DND-41 (cell line): Measurements from ENCODE around the gene COX7B2.
A peak's percentile ranks its signal among the peaks of the same experiment; 100 is the strongest.

Source experiments
- ATAC-seq: fragments of 200-7000 bp; cut with Tn5 transposase; 3 replicates; pipeline ENCODE4 v1.9.1; 2021; ENCODE audit warnings: low read depth; ENCODE audit not compliant: insufficient read depth
- DNase-seq: peaks from one replicate; pipeline ENCODE4 v3.0.0-alpha.2; 2020
- H2AFZ ChIP-seq: 2 replicates; pipeline ENCODE4 v1.6.0; 2012; ENCODE audit warnings: low read depth, low read length
- H3K27ac ChIP-seq: 2 replicates; pipeline ENCODE4 v1.5.1; 2012; ENCODE audit warnings: low read length, inconsistent platforms
- H3K27me3 ChIP-seq: fragments of 200-600 bp; sonication (generic); 2 replicates; pipeline ENCODE4 v1.6.0; 2012; ENCODE audit warnings: low read length, mild to moderate bottlenecking, inconsistent platforms; ENCODE audit not compliant: insufficient read depth, poor library complexity
- H3K36me3 ChIP-seq: 2 replicates; pipeline ENCODE4 v1.5.1; 2012; ENCODE audit warnings: low read length, inconsistent platforms; ENCODE audit not compliant: insufficient read depth
- H3K4me1 ChIP-seq: 2 replicates; pipeline ENCODE4 v1.5.1; 2012; ENCODE audit warnings: mild to moderate bottlenecking, low read length; ENCODE audit not compliant: insufficient read depth
- H3K4me2 ChIP-seq: 2 replicates; pipeline ENCODE4 v1.6.0; 2012; ENCODE audit warnings: mild to moderate bottlenecking, moderate library complexity, low read length, inconsistent platforms; ENCODE audit not compliant: insufficient read depth
- H3K4me3 ChIP-seq, 2 experiments: fragments of 200-600 bp in 1 of 2; shearing (Covaris generic) in 1 of 2; 2 replicates each; pipeline ENCODE4 v1.5.1; 2012 to 2016; ENCODE audit warnings: inconsistent platforms in 2 of 2, low read length in 2 of 2, mild to moderate bottlenecking in 2 of 2, low read depth in 1 of 2, moderate library complexity in 1 of 2
- H3K79me2 ChIP-seq: 2 replicates; pipeline ENCODE4 v1.6.0; 2012; ENCODE audit warnings: low read length, inconsistent platforms; ENCODE audit not compliant: insufficient read depth
- H3K9ac ChIP-seq: 2 replicates; pipeline ENCODE4 v1.6.0; 2012; ENCODE audit warnings: low read depth, mild to moderate bottlenecking, inconsistent platforms, low read length, moderate library complexity
- H3K9me3 ChIP-seq: 2 replicates; pipeline ENCODE4 v1.5.1; 2012; ENCODE audit warnings: low read length, moderate library complexity, mild to moderate bottlenecking, inconsistent platforms; ENCODE audit not compliant: insufficient read depth, severe bottlenecking
- H4K20me1 ChIP-seq: 2 replicates; pipeline ENCODE4 v1.6.0; 2012; ENCODE audit warnings: low read length; ENCODE audit not compliant: insufficient read depth
- EZH2 ChIP-seq: IDR thresholded peaks from 3 replicates; pipeline ENCODE4 v1.6.1; 2012; ENCODE audit warnings: borderline replicate concordance, low read depth, mild to moderate bottlenecking, moderate library complexity, low read length, inconsistent platforms; ENCODE audit not compliant: severe bottlenecking
- TF ChIP-seq, protein P1 (sequence below): IDR thresholded peaks from 2 replicates; pipeline ENCODE4 v1.5.1; 2012; ENCODE audit warnings: borderline replicate concordance, low read length, moderate library complexity, mild to moderate bottlenecking; ENCODE audit not compliant: poor library complexity, severe bottlenecking; ENCODE audit errors: extremely low read depth

Gene COX7B2

DNA sequence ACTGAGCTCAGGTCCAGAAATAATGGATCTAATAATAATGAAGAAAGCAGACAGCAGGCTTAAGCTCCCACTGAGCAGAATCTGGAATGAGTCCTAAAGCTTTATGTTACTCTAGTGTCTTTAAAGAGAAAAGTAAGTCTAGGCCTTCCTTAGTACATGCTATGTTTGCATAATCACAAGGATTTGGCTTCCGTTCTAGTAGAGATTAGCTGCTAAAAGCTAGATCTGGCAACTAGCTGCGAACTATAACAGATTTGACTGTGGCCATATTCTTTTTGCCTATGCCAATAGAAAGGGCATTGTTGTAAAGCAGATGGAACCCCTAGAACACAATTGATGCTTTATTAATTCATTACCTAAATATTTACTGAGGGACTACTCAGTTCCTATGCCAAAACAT is 19.0 kb downstream of the COX7B2 start:
- H3K79me2 ChIP-seq, result no peaks in the 10 kb centered on the region
- no peak overlapping the region for H3K4me2 ChIP-seq
- no peak for TF ChIP-seq EZH2
- TF ChIP-seq, protein P1, sequence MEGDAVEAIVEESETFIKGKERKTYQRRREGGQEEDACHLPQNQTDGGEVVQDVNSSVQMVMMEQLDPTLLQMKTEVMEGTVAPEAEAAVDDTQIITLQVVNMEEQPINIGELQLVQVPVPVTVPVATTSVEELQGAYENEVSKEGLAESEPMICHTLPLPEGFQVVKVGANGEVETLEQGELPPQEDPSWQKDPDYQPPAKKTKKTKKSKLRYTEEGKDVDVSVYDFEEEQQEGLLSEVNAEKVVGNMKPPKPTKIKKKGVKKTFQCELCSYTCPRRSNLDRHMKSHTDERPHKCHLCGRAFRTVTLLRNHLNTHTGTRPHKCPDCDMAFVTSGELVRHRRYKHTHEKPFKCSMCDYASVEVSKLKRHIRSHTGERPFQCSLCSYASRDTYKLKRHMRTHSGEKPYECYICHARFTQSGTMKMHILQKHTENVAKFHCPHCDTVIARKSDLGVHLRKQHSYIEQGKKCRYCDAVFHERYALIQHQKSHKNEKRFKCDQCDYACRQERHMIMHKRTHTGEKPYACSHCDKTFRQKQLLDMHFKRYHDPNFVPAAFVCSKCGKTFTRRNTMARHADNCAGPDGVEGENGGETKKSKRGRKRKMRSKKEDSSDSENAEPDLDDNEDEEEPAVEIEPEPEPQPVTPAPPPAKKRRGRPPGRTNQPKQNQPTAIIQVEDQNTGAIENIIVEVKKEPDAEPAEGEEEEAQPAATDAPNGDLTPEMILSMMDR, result no peak
- no peak overlapping the region for H3K9ac ChIP-seq
- no peaks in the 10 kb centered on the region for H4K20me1 ChIP-seq
- H2AFZ ChIP-seq, result no peak overlapping the region
- H3K27me3 ChIP-seq, result no peaks in the 10 kb centered on the region
- no peaks in the 10 kb centered on the region for H3K36me3 ChIP-seq
- H3K4me3 ChIP-seq, result no peak overlapping the region
- DNase-seq (no peak), ATAC-seq (no peak)
- no peak overlapping the region for H3K27ac ChIP-seq
- no peaks in the 10 kb centered on the region for H3K9me3 ChIP-seq
- H3K4me1 ChIP-seq, result no peaks in the 10 kb centered on the region

DNA sequence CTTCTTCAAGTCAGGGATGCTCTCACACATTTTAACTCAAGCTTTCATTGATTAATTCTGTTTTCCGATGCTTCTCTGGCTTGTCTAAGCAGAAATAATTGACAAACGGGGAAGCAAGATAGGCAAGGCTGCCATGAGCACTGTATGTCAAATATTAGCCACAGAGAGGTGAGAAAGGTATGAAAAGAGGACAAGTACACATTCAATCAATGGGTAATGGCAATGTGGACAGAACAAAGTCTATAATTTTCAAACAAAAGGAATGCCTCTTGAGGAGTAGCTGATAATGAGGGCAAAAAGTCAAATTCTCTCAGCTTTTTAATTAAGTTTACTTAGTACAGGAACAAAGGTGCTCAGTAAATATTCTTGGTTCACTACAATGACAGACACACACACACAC is 19.6 kb downstream of the COX7B2 start:
- H4K20me1 ChIP-seq, result no peaks in the 10 kb centered on the region
- TF ChIP-seq EZH2, result no peak
- TF ChIP-seq, protein P1, result no peak
- H3K4me3 ChIP-seq, result no peak overlapping the region
- no peaks in the 10 kb centered on the region for H3K36me3 ChIP-seq
- no peak overlapping the region for H3K27ac ChIP-seq
- no peaks in the 10 kb centered on the region for H3K27me3 ChIP-seq
- H3K79me2 ChIP-seq, result no peaks in the 10 kb centered on the region
- H2AFZ ChIP-seq, result no peak overlapping the region
- H3K9ac ChIP-seq, result no peak overlapping the region
- no peak for ATAC-seq
- DNase-seq, result no peak
- H3K9me3 ChIP-seq, result no peaks in the 10 kb centered on the region
- H3K4me2 ChIP-seq, result no peak overlapping the region
- H3K4me1 ChIP-seq, result no peaks in the 10 kb centered on the region

DNA sequence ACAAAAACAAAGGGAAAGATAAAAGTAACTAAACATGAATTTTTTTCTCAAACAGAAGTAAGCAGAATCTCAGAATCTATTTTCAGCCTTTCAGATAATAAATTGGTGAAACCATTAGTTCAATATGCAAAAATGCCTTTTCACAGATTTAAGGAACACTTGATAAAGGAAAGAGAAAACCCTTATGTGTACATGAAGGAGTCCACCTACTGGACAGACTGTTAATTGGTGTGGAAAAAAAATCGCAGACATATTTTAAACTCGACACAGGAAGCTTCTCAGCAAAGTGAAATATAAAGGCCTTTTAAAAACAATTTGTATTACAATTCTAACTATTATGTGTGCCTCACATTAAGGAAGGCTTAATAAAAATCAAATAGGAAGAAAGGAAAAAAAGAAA is 22.3 kb downstream of the COX7B2 start:
- Histone ChIP-seq H4K20me1 (no peaks in the 10 kb centered on the region), H3K36me3 (no peaks in the 10 kb centered on the region), H3K9me3 (no peaks in the 10 kb centered on the region), H3K4me2 (no peak overlapping the region), H3K27ac (no peak overlapping the region), H3K4me1 (no peaks in the 10 kb centered on the region), H2AFZ (no peak overlapping the region), H3K9ac (no peak overlapping the region), H3K4me3 (no peak overlapping the region), H3K79me2 (no peaks in the 10 kb centered on the region), H3K27me3 (no peaks in the 10 kb centered on the region)
- TF ChIP-seq, protein P1, result peak; percentile 28
- no peak for TF ChIP-seq EZH2
- ATAC-seq, result no peak
- DNase-seq, result no peak

DNA sequence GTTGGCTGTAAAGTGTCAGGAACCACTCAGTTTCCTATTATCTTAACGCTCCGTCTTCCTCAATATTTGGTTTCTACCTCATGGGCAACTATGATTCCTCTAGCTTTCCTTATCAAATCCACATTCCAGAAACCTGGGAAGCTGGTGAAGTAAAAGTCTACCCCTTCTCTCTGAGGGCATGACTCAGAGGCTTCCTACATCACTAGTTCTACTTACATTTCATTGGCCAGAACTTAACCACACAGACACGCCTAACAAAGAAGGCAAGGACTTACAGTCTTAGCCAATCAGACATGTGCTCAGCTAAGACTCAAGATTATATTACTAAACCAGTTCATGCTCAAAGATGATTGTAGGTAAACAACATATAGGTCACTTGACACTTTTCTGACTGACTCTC is 30.4 kb downstream of the COX7B2 start:
- no peak for ATAC-seq
- H3K9ac ChIP-seq, result no peak overlapping the region
- no peaks in the 10 kb centered on the region for H3K9me3 ChIP-seq
- H4K20me1 ChIP-seq, result no peaks in the 10 kb centered on the region
- H3K27ac ChIP-seq, result no peak overlapping the region
- DNase-seq, result no peak
- H3K4me1 ChIP-seq, result no peaks in the 10 kb centered on the region
- no peaks in the 10 kb centered on the region for H3K27me3 ChIP-seq
- no peaks in the 10 kb centered on the region for H3K79me2 ChIP-seq
- H2AFZ ChIP-seq, result no peak overlapping the region
- H3K4me2 ChIP-seq, result no peak overlapping the region
- TF ChIP-seq, protein P1, result no peak
- TF ChIP-seq EZH2, result no peak
- H3K4me3 ChIP-seq, result no peak overlapping the region
- no peaks in the 10 kb centered on the region for H3K36me3 ChIP-seq
